Activated CD8-positive, alpha-beta T cell treated with anti-CD3 and anti-CD28 coated beads, Interleukin-2, amount 10 ng/mL, durations not matched to agents 7 days and 5 days (primary cell): ENCODE data around the gene ASTN1. TPM values are rescaled to one million over a fixed set of nuclear protein-coding genes. Genes with fewer than 3 reads are reported as not detected.

Experiments used
- ATAC-seq: fragments of 150-1000 bp; cut with Tn5 transposase; one replicate; pipeline ENCODE4 v1.10.0; 2021; ENCODE audit warnings: moderate library complexity
- CTCF ChIA-PET: fragments of 350-600 bp; sonication (Branson Sonifier 250); formaldehyde crosslinking; loops from one replicate; lab custom pipeline; 2021; ENCODE audit warnings: antibody characterized with exemption; lab: Charles Lee
- POLR2A ChIA-PET: fragments of 350-600 bp; sonication (Branson Sonifier 250); formaldehyde crosslinking; loops from one replicate; lab custom pipeline; 2021; ENCODE audit warnings: antibody characterized with exemption; lab: Charles Lee
- DNase-seq: peaks from one replicate; pipeline ENCODE4 v3.0.0-alpha.2; 2020
- H3K27ac Mint-ChIP-seq: one replicate; pipeline ENCODE4 v1.8.0; 2021; ENCODE audit warnings: mild to moderate bottlenecking, mixed read lengths
- H3K27me3 Mint-ChIP-seq: one replicate; pipeline ENCODE4 v1.8.0; 2021; ENCODE audit warnings: low read depth, mixed read lengths
- H3K36me3 Mint-ChIP-seq: one replicate; pipeline ENCODE4 v1.8.0; 2021; ENCODE audit warnings: low read depth, mixed read lengths
- H3K4me1 Mint-ChIP-seq: one replicate; pipeline ENCODE4 v1.8.0; 2021; ENCODE audit warnings: low read depth, mixed read lengths
- H3K4me3 Mint-ChIP-seq: one replicate; pipeline ENCODE4 v1.8.0; 2021; ENCODE audit warnings: mild to moderate bottlenecking, mixed read lengths
- H3K9me3 Mint-ChIP-seq: one replicate; pipeline ENCODE4 v1.8.0; 2022; ENCODE audit warnings: mixed read lengths; ENCODE audit not compliant: insufficient read depth
- total RNA-seq, 2 experiments: library from RNA; stranded (reverse); gene quantifications; one replicate each; pipeline ENCODE4 v1.2.3, GENCODE V29; 2021

Gene ASTN1
- not detected for total RNA-seq

- ATAC-seq (no peak), DNase-seq (no peak)
- H3K4me1 Mint-ChIP-seq, result peaks cover 1% of the 10 kb centered on the region
- peaks cover 19% of the 10 kb centered on the region for H3K27me3 Mint-ChIP-seq
- no peaks in the 10 kb centered on the region for H3K9me3 Mint-ChIP-seq
- CTCF ChIA-PET, result no interaction called here
- H3K27ac Mint-ChIP-seq, result no peak within 1 kb of the TSS
- POLR2A ChIA-PET, result no interaction called here
- H3K4me3 Mint-ChIP-seq, result no peak within 1 kb of the TSS
- H3K36me3 Mint-ChIP-seq, result no peaks in the 10 kb centered on the region
These were observed at the start of gene ASTN1 for GRCh38 chr1:177164380-177165068. Gene ASTN1, minus strand, starts transcription at chr1:177164712. Its CDS starts 36 bp downstream, at chr1:177164676.

- no peak for DNase-seq
- POLR2A ChIA-PET, result no interaction called here
- CTCF ChIA-PET, result no interaction called here
- ATAC-seq, result no peak
- Mint-ChIP-seq H3K27me3 (no peaks in the 10 kb centered on the region), H3K27ac (no peak overlapping the region), H3K4me3 (no peak overlapping the region), H3K9me3 (no peaks in the 10 kb centered on the region), H3K36me3 (no peaks in the 10 kb centered on the region), H3K4me1 (no peaks in the 10 kb centered on the region)
These were observed 46.7 kb upstream of the ASTN1 start for GRCh38 chr1:177211231-177211630.

- no peaks in the 10 kb centered on the region for H3K9me3 Mint-ChIP-seq
- no peak for ATAC-seq
- H3K36me3 Mint-ChIP-seq, result no peaks in the 10 kb centered on the region
- H3K4me3 Mint-ChIP-seq, result no peak overlapping the region
- DNase-seq, result no peak
- no peaks in the 10 kb centered on the region for H3K27me3 Mint-ChIP-seq
- ChIA-PET CTCF (no interaction called here), POLR2A (no interaction called here)
- H3K27ac Mint-ChIP-seq, result no peak overlapping the region
- no peaks in the 10 kb centered on the region for H3K4me1 Mint-ChIP-seq
These were observed 45.6 kb upstream of the ASTN1 start for GRCh38 chr1:177210071-177210470.

GRCh38 chr1:177209357-177209756 lies 44.8 kb upstream of the ASTN1 start:
- H3K27me3 Mint-ChIP-seq, result no peaks in the 10 kb centered on the region
- no peaks in the 10 kb centered on the region for H3K36me3 Mint-ChIP-seq
- POLR2A ChIA-PET, result no interaction called here
- H3K4me1 Mint-ChIP-seq, result no peaks in the 10 kb centered on the region
- DNase-seq (no peak), ATAC-seq (no peak)
- no peak overlapping the region for H3K4me3 Mint-ChIP-seq
- no peaks in the 10 kb centered on the region for H3K9me3 Mint-ChIP-seq
- CTCF ChIA-PET, result no interaction called here
- no peak overlapping the region for H3K27ac Mint-ChIP-seq

GRCh38 chr1:177208920-177209319 lies 44.4 kb upstream of the ASTN1 start:
- Mint-ChIP-seq H3K27ac (no peak overlapping the region), H3K27me3 (no peaks in the 10 kb centered on the region), H3K36me3 (no peaks in the 10 kb centered on the region), H3K4me1 (no peaks in the 10 kb centered on the region), H3K9me3 (no peaks in the 10 kb centered on the region), H3K4me3 (no peak overlapping the region)
- ATAC-seq (no peak), DNase-seq (no peak)
- ChIA-PET CTCF (no interaction called here), POLR2A (no interaction called here)

GRCh38 chr1:177206831-177207355 lies 42.4 kb upstream of the ASTN1 start:
- Mint-ChIP-seq H3K27ac (no peak overlapping the region), H3K27me3 (no peaks in the 10 kb centered on the region), H3K4me1 (no peaks in the 10 kb centered on the region), H3K4me3 (no peak overlapping the region), H3K9me3 (no peaks in the 10 kb centered on the region), H3K36me3 (no peaks in the 10 kb centered on the region)
- CTCF ChIA-PET, result no interaction called here
- no peak for ATAC-seq
- no peak for DNase-seq
- POLR2A ChIA-PET, result no interaction called here

- CTCF ChIA-PET, result no interaction called here
- Mint-ChIP-seq H3K36me3 (no peaks in the 10 kb centered on the region), H3K27ac (no peak overlapping the region), H3K27me3 (no peaks in the 10 kb centered on the region), H3K9me3 (no peaks in the 10 kb centered on the region), H3K4me3 (no peak overlapping the region), H3K4me1 (no peaks in the 10 kb centered on the region)
- ATAC-seq (no peak), DNase-seq (no peak)
- POLR2A ChIA-PET, result no interaction called here
These were observed 35.8 kb upstream of the ASTN1 start for GRCh38 chr1:177200290-177200689.

- ChIA-PET CTCF (no interaction called here), POLR2A (no interaction called here)
- no peak for ATAC-seq
- no peak for DNase-seq
- H3K36me3 Mint-ChIP-seq, result no peaks in the 10 kb centered on the region
- no peaks in the 10 kb centered on the region for H3K9me3 Mint-ChIP-seq
- no peak overlapping the region for H3K4me3 Mint-ChIP-seq
- H3K4me1 Mint-ChIP-seq, result no peaks in the 10 kb centered on the region
- no peaks in the 10 kb centered on the region for H3K27me3 Mint-ChIP-seq
- H3K27ac Mint-ChIP-seq, result no peak overlapping the region
These were observed 33.7 kb upstream of the ASTN1 start for GRCh38 chr1:177198243-177198642.

GRCh38 chr1:177190308-177190970 lies 25.9 kb upstream of the ASTN1 start:
- no peaks in the 10 kb centered on the region for H3K36me3 Mint-ChIP-seq
- DNase-seq, result no peak

GRCh38 chr1:177186639-177187038 lies 22.1 kb upstream of the ASTN1 start:
- ATAC-seq (no peak), DNase-seq (no peak)
- Mint-ChIP-seq H3K4me1 (peaks cover 2% of the 10 kb centered on the region), H3K27me3 (peaks cover 4% of the 10 kb centered on the region), H3K9me3 (no peaks in the 10 kb centered on the region), H3K36me3 (no peaks in the 10 kb centered on the region), H3K27ac (no peak overlapping the region), H3K4me3 (no peak overlapping the region)
- ChIA-PET POLR2A (no interaction called here), CTCF (no interaction called here)

More at GRCh38 chr1:177190308-177190970, 25.9 kb upstream of the ASTN1 start:
- Mint-ChIP-seq H3K4me1 (no peaks in the 10 kb centered on the region), H3K4me3 (no peak overlapping the region), H3K27ac (no peak overlapping the region), H3K27me3 (no peaks in the 10 kb centered on the region), H3K9me3 (no peaks in the 10 kb centered on the region)
- ChIA-PET POLR2A (no interaction called here), CTCF (no interaction called here)
- no peak for ATAC-seq

GRCh38 chr1:177185209-177185608 lies 20.7 kb upstream of the ASTN1 start:
- ATAC-seq, result no peak

GRCh38 chr1:177183836-177184235 lies 19.3 kb upstream of the ASTN1 start:
- no peak overlapping the region for H3K4me3 Mint-ChIP-seq
- H3K27ac Mint-ChIP-seq, result no peak overlapping the region
- ATAC-seq (no peak), DNase-seq (no peak)
- POLR2A ChIA-PET, result no interaction called here
- peaks cover 7% of the 10 kb centered on the region for H3K4me1 Mint-ChIP-seq
- H3K36me3 Mint-ChIP-seq, result no peaks in the 10 kb centered on the region
- H3K27me3 Mint-ChIP-seq, result peaks cover 11% of the 10 kb centered on the region
- H3K9me3 Mint-ChIP-seq, result no peaks in the 10 kb centered on the region
- CTCF ChIA-PET, result no interaction called here

More at GRCh38 chr1:177185209-177185608, 20.7 kb upstream of the ASTN1 start:
- CTCF ChIA-PET, result no interaction called here
- Mint-ChIP-seq H3K4me1 (peaks cover 7% of the 10 kb centered on the region), H3K36me3 (no peaks in the 10 kb centered on the region), H3K4me3 (no peak overlapping the region), H3K9me3 (no peaks in the 10 kb centered on the region), H3K27me3 (peaks cover 11% of the 10 kb centered on the region), H3K27ac (no peak overlapping the region)
- POLR2A ChIA-PET, result no interaction called here
- DNase-seq, result no peak
